ENCODE results near the gene CNKSR1.

CNKSR1 gene

DNA sequence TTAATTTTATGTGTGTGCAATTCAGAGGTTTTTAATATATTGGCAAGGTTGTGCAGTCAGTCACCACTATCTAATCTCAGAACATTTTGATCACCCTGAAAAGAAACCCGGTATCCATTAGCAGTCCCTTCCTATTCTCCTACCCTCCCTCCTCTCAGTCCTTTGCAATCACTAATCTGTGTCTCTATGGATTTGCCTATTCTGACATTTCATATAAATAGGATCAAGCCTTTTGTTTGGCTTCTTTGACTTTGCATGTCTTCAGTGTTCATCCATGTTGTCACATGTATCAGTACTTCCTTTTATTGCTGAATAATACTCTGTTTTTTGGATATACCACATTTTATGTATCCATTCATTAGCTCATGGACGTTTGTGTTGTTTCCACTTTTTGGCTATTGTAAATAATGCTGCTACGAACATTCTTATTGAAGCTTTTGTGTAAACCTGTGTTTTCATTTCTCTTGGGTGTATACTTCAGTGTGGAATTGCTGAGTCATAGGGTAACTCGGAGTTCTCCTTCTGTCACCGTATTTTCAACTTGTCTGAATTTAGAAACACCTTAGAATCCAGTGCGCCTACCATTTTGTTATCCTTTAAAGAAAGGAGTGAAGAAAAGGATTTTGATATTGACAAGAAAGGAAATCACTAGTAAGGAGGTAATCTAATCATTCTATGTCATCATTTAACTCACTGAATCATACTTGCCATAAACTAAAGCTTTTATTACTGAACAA, 60.1 kb downstream of the CNKSR1 start:
- Histone ChIP-seq H3K27ac (ENCODE audit: low read depth, low read length) (no peak overlapping the region), H3K4me3 (ENCODE audit: low read depth, low read length) (no peak overlapping the region), H3K27me3 (ENCODE audit: control insufficient read depth, insufficient read depth, low read length) (no peaks in the 10 kb centered on the region), H3K36me3 (ENCODE audit: control insufficient read depth, insufficient read depth, low read length) (peaks cover 16% of the 10 kb centered on the region), H3K9ac (ENCODE audit: low read length) (no peak overlapping the region), H3K4me1 (ENCODE audit: control insufficient read depth, insufficient read depth, low read length) (peaks cover 4% of the 10 kb centered on the region), H3K9me3 (ENCODE audit: control insufficient read depth, insufficient read depth, low read depth, low read length) (no peaks in the 10 kb centered on the region)
